Measurements from ENCODE around the gene LUZP2.
"Not testable (repeated sequence)": the region's sequence is repeated elsewhere in the genome, so short reads cannot be mapped to it uniquely, and the experiment has no call there.

The LUZP2 gene

DNA sequence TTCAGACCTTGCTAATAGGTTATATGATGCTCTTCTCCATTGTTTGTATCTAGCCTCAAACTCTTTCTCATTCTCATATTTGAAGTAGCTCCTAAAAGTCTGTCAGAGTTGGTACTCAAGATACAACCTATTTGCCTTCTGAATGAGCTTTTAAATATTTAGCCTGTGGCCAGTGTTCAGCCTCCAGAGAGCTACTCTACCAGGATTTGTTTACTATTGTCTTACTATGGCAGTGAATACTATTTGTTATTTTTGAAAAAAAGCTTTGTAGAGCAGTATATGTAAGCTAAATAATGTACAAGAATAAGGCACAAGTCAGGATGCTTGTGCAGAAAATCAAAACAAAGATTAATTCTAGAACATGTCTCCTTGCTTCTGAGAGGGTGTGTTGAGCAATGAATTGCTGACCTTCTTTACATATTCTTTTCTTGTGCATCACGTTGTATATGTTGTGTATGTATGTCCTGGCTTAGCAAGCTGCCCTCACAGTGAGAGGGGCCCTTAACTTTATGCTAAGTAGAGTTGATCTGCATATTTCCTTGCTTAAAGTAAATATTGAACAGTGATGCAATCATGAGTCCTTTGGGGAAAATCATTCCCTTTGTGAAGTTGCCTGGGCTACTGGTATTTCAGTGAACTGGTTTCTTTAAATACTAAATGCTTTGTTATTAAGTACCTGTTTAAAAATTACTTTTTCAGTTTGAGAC is 438.0 kb downstream of the LUZP2 start:
- no peak for DNase-seq

DNA sequence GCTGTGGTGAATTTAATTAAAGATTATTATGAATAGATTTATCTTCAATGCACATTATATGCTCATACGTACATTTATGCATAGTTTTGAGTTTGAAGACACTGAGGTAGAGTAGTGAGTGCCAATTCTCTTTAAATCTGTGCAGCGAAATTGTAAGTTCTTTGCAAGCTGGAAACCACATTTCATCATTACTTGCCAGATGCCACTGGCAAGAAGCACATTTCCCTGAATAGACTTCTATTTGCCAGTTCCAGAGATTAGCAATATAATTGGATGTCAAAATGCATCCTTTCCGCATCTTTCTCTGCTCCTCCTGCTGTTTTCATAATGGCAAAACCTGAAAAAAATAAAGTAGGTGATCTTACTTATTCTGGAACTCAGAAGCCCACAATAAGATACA is 448.0 kb downstream of the LUZP2 start:
- no peak for DNase-seq

DNA sequence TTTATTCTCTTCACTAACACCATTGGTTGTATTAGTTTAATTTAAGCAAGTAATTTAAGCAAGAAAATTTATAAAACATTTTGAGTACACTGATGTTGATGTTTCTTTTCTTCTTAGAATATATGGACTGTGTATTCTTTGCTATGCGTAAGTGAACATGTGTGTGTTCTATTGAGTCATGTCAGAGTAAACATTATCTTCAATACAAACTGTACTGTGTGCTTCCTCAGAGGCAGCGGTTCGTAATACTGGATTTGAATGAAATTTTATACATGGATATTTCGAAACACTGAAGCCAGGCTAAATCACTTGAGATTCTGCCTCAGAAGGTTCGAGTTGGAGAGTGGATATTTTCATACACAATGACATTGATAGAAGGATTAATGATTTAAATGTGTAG is 452.6 kb downstream of the LUZP2 start:
- no peak for DNase-seq

DNA sequence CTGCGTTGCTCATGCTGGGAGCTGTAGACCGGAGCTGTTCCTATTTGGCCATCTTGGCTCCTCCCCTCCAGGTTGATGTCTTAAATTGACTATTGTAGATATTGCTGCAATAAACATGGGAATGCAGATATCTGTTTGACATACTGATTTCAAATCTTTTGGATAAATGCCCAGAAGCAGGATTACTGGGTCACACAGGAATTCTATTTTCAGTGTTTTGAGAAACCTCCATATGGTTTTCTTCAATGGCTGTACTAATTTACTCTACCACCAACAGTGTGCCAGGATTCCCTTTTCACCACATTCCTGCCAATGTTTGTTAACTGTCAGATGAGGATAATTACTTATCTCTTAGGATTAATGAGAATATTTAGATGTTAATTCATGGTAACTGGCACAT is 467.0 kb downstream of the LUZP2 start:
- no peak for DNase-seq

DNA sequence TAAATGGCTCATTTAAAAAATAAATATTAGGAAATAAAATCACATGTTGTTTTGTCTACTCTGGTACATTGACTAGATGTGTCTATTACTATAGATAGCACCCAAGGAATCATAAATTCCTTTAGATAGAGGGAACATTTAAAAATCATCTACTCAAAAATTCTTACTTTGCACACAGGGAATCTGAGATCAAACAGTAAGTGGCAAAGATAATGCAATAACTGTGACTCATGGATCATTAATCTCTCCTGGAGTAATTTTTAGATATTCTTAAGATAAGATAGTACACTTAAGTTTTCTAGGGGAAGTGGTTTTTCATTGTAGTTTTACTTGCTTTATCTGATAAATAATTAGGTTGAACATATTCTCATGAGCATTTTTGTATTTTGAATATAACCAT is 468.9 kb downstream of the LUZP2 start:
- no peak for DNase-seq

DNA sequence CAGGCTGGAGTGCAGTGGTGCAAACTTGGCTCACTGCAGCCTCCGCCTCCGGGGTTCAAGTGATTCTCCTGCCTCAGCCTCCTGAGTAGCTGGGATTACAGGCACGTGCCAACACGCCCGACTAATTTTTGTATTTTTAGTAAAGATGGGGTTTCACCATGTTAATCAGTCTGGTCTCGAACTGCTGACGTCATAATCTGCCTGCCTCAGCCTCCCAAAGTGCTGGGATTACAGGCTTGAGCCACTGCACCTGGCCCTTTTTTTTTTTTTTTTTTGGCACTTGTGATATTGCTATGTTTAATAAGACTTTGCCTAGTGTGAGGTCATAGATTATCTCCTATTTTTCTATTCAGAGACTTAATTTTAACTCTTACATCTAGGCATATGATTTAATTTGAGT is 497.1 kb downstream of the LUZP2 start:
- DNase-seq, result not testable (repeated sequence)

DNA sequence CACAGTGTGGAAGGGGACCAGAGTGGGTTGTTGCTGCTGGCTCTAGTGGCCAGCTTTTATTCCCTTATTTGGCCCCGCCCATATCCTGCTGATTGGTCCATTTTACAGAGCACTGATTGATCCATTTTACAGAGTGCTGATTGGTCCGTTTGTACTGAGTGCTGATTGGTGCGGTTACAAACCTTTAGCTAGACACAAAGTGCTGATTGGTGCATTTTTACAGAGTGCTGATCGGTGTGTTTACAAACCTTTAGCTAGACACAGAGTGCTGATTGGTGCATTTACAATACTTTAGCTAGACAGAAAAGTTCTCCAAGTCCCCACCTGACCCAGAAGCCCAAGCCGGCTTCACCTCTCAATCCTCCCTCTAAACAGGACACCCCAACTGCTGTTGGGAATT is 503.1 kb downstream of the LUZP2 start:
- DNase-seq, result not testable (repeated sequence)

DNA sequence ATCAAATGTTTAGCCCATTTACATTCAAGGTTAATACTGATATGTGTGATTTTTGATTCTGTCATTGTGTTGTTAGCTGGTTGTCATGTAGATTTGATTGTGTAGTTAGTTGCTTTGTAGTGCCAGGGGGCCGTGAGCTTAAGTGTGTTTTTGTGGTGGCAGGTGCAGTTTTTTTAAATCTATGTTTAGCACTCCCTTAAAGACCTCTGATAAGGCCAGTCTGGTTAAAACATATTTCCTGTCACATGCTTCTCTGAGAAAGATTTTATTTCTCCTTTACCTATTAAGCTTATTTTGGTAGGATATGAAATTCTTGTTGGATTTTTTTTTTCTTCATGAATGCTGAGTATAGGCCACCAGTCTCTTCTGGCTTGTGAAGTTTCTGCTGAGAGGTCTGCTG is 540.6 kb downstream of the LUZP2 start:
- no peak for DNase-seq

DNA sequence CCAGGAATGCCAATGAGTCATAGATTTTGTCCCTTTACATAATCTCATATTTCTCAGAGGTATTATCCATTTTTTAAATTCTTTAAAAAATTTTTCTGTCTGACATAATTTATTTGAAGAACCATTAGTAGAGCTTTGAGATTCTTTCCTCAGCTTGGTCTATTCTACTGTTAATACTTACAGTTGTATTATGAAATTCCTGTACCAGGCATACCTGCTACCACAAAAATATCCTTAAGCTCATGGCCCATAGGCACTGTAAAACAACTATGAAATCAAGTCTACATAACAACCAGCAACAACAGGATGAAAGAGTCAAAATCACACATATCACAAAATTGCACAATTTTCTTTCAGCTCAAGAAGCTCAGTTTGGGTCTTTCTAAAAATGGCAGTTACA is 541.3 kb downstream of the LUZP2 start:
- DNase-seq, result no peak

DNA sequence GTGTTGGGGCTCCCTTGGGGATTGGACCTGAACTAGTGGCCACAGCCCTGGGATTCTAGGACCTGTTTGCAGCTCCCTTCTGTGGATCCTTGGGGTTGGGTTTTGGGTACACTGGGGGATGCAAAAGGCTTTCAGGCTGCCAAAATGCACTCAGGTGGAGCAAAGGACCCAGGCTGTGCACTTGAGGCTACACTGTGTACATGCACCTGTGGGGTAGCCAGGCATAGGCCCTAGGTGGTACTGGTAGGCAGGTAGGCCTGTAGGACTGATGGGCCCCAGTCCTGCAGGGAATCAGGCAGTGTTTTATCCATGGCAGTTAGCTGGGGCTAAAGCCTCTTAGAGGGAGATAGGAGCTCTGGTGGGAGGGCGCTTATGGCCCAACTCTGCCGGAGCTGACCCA is 542.3 kb downstream of the LUZP2 start:
- DNase-seq, result no peak

DNA sequence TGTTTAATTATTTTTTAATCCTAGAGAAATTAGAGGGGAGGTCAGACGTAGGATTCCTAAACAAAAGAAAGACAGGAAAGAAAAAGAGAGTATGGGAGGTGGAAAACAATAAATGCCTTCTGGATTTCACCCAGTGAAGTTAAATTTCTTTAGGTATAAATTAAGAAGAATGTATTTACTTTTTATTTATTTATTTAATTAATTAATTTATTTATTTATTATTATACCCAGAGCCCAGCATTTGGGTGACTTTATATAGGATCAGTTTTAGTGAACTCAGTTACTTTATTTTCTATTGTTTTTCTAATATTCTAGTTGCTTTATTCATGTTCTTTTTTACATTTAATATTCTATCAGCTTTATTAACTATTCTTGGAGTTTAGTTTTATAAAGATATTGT is 551.8 kb downstream of the LUZP2 start:
- DNase-seq, result no peak

DNA sequence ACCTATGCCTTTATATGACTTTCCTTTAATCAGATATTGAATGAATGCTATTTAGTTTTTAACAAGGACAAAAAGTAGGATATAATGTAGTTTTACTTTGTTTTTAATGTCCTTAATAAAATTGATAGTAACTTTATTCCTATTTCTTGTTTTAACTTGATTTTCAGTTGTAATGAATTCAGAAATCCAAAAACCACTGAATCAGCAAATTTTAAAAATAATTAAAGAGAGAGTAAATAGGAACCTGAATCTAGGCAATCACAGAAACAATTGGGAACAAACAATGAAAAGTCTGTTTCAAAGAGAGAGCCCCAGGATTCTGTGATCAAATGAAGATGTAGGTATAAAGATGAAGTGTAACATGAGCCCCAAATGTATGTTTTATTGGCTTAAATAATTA is 556.0 kb downstream of the LUZP2 start:
- no peak for DNase-seq

DNA sequence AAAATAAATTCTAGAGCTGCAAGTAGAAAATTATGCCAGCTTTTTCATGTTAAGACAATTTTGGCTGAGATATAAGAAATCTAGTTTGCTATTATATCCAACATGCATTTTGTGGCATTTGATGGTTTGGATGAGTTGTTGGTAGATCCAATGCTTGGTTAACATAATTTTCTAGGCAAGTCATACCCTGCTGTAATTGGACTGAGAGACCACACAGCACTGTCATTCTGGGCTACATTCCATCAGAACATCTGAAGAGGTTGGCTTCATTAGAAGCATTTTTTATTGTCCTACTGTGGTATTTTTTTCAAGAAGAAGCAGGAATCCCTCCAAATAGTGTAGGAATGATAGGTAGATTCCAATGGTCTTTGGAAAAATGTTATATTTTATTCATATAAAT is 561.0 kb downstream of the LUZP2 start:
- DNase-seq, result no peak

DNA sequence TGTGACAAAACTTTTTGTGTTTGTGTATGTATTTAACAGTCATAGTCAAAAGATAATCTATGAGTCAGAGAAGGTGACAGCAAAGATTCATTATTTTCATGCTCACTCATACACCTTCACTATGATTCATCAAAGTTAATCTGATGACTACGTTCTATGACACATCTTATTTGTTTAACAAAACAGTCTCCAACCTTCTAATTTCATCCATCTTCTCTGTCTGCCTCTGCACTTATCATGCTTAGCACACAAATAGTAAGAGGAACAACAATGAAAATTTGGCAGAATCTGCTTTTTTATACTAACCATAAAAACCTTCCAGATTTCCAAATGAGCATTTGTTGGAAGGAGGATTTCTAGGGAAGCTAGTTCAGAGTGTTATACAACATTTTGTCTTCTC is 568.9 kb downstream of the LUZP2 start:
- no peak for DNase-seq

DNA sequence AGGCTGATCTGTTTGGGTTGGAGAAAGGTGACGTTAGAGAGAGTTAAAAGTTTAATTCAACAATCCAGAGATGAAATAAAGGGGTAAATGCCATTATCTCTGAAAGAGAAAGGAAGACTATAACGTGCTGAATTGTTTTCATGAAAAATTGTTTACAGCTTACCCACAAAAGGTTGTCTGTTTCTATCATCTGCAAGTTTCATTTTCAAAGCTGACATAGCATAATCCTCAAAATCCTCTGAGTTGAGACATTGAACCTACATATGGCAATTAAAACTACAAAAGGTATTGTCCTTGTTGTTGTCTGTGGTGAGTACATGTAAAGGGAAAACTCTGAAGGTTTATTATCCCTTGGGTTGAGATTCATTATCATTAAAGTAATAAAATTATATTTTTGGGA is 569.9 kb downstream of the LUZP2 start:
- DNase-seq, result no peak

DNA sequence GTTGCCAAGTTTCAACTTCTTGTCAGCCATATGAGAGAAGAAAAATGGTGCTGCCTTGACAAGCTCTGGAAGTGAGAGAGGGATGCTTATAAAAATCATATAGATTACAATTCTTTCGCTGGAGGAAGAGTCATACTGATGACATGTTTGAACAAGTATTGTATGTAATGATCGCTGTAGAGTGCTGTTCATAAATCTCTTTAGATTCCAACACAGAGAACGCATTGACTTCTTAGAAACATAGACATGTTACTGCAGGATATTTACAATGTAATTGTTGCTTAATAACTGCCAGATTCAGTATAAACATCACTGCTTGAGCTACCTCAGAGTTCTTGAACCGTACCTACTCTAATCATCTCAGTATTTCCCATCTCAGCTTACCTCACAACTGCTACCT is 571.6 kb downstream of the LUZP2 start:
- DNase-seq, result no peak

DNA sequence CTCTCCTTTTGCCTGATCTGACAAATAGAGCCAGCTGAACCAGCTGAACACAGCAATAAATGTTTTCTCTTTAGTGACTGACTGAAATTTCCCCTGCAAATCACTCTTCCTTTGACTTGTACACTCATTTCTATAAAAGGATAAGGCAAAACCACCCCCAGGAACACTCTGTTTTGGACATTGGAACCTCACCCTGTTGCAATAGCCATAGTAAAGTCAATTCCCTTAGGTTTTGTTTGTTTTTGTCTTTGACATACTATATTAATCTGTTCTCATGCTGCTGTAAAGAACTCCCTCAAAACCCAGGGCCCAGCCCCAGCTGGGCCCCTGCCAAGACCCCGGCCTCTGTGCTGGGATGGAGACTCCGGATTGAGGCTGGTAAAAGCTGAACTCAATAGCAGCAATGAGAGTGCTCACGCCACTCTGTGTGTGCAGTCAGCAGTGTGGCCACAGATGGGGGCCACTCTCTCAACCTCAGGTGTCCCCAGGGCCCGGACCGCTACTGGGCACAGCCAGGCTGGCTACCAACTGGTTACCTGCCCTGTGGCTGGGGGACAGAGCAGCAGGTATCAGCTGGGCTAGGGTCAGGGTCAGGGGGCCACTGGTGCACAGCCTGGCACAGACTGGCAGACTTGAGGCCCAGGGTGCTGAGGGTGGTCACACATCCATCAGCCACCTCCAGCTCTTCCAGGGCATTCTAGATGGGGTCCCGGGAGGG is 597.4 kb downstream of the LUZP2 start:
- DNase-seq, result no peak

DNA sequence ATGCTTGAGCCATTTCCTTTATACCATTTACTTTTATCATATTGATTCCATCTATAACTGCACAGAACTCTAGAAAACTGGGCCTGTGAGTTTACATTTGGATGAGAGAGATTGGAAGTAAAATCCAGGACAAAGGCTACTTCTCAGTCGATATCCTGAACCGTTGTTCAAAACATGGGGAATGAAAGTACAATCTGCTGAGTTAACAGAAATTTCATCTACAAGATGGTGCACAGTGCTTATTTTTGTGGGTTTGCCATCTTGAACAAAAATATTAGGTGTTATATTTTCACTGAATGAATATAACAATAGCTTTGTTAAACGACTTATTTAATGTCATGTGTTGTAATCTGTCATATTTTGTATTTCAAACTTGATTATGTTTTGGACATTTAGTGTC is 622.6 kb downstream of the LUZP2 start:
- DNase-seq, result no peak

Data from stimulated activated CD4-positive, alpha-beta T cell treated with anti-CD3 and anti-CD28 coated beads, Interleukin-4, amount 100 ng/mL, for 24 hours (primary cell).